Muscle layer of duodenum (tissue), 2 donors: ENCODE measurements around the gene SSC4D.
"Not testable (repeated sequence)": the region's sequence is repeated elsewhere in the genome, so short reads cannot be mapped to it uniquely, and the experiment has no call there.

ENCODE experiments used
- H3K27ac ChIP-seq: one replicate; pipeline ENCODE4 v1.7.0; 2013; ENCODE audit warnings: mild to moderate bottlenecking, low read length
- H3K27me3 ChIP-seq: one replicate; pipeline ENCODE4 v1.7.0; 2013; ENCODE audit warnings: low read depth, mild to moderate bottlenecking, control low read depth, low read length
- H3K36me3 ChIP-seq, 2 donors: one replicate each; pipeline ENCODE4 v1.7.0; 2013; ENCODE audit warnings: low read length in 2 of 2, control low read depth in 1 of 2, mild to moderate bottlenecking in 1 of 2; ENCODE audit not compliant: insufficient read depth in 2 of 2, control insufficient read depth in 1 of 2
- H3K4me1 ChIP-seq, 2 donors: one replicate each; pipeline ENCODE4 v1.7.0; 2013; ENCODE audit warnings: low read length in 2 of 2, mild to moderate bottlenecking in 2 of 2, control low read depth in 1 of 2, moderate library complexity in 1 of 2; ENCODE audit not compliant: insufficient read depth in 2 of 2, control insufficient read depth in 1 of 2
- H3K4me3 ChIP-seq, 2 donors: one replicate each; pipeline ENCODE4 v1.7.0; 2013; ENCODE audit warnings: low read length in 2 of 2, low read depth in 1 of 2, mild to moderate bottlenecking in 1 of 2
- H3K9me3 ChIP-seq, 2 donors: one replicate each; pipeline ENCODE4 v1.7.0; 2013; ENCODE audit warnings: low read length in 2 of 2, control low read depth in 1 of 2, mild to moderate bottlenecking in 1 of 2; ENCODE audit not compliant: control insufficient read depth in 1 of 2
- donor health status: healthy.

The SSC4D gene

GRCh38 chr7:76377186-76377918 is 32.1 kb downstream of the SSC4D start:
- H3K36me3 ChIP-seq, result peaks cover 0 to 4% of the 10 kb centered on the region in 2 donors
- peaks cover 3 to 18% of the 10 kb centered on the region in 2 donors for H3K4me1 ChIP-seq
- H3K9me3 ChIP-seq, result no peaks in the 10 kb centered on the region
- H3K4me3 ChIP-seq, result no peak overlapping the region
- H3K27me3 ChIP-seq, result no peaks in the 10 kb centered on the region
- H3K27ac ChIP-seq, result no peak overlapping the region

- Histone ChIP-seq H3K36me3 (peaks cover 0 to 1% of the 10 kb centered on the region in 2 donors), H3K27ac (no peak overlapping the region), H3K9me3 (no peaks in the 10 kb centered on the region), H3K4me1 (peaks cover 0 to 18% of the 10 kb centered on the region in 2 donors), H3K27me3 (no peaks in the 10 kb centered on the region), H3K4me3 (no peak overlapping the region)
Observed at GRCh38 chr7:76375251-76375650, 34.2 kb downstream of the SSC4D start.

GRCh38 chr7:76372984-76373833 is 36.3 kb downstream of the SSC4D start:
- no peak overlapping the region for H3K27ac ChIP-seq
- peaks cover 0 to 16% of the 10 kb centered on the region in 2 donors for H3K4me1 ChIP-seq

GRCh38 chr7:76371396-76371795 is 38.1 kb downstream of the SSC4D start:
- Histone ChIP-seq H3K27me3 (no peaks in the 10 kb centered on the region), H3K36me3 (no peaks in the 10 kb centered on the region), H3K4me1 (peaks cover 0 to 9% of the 10 kb centered on the region in 2 donors), H3K27ac (no peak overlapping the region), H3K4me3 (no peak overlapping the region), H3K9me3 (no peaks in the 10 kb centered on the region)

More at GRCh38 chr7:76372984-76373833, 36.3 kb downstream of the SSC4D start:
- no peak overlapping the region for H3K4me3 ChIP-seq
- no peaks in the 10 kb centered on the region for H3K9me3 ChIP-seq
- no peaks in the 10 kb centered on the region for H3K27me3 ChIP-seq
- no peaks in the 10 kb centered on the region for H3K36me3 ChIP-seq

- Histone ChIP-seq H3K27ac (no peak overlapping the region), H3K27me3 (no peaks in the 10 kb centered on the region), H3K4me1 (peaks cover 15 to 24% of the 10 kb centered on the region in 2 donors), H3K36me3 (no peaks in the 10 kb centered on the region), H3K9me3 (no peaks in the 10 kb centered on the region), H3K4me3 (no peak overlapping the region)
Observed at GRCh38 chr7:76369018-76369417, 40.5 kb downstream of the SSC4D start.

GRCh38 chr7:76368190-76368589 is 41.3 kb downstream of the SSC4D start:
- H3K4me3 ChIP-seq, result no peak overlapping the region
- H3K27ac ChIP-seq, result no peak overlapping the region
- no peaks in the 10 kb centered on the region for H3K36me3 ChIP-seq
- H3K4me1 ChIP-seq, result peaks cover 15 to 20% of the 10 kb centered on the region in 2 donors
- no peaks in the 10 kb centered on the region for H3K9me3 ChIP-seq
- H3K27me3 ChIP-seq, result no peaks in the 10 kb centered on the region

GRCh38 chr7:76364198-76364584 is 45.3 kb downstream of the SSC4D start:
- H3K27ac ChIP-seq, result peak overlapping the region; percentile 89
- H3K36me3 ChIP-seq, result no peaks in the 10 kb centered on the region
- peak overlapping the region; percentile 42 to 50 for H3K4me3 ChIP-seq
- H3K27me3 ChIP-seq, result no peaks in the 10 kb centered on the region
- H3K4me1 ChIP-seq, result peaks cover 19 to 21% of the 10 kb centered on the region in 2 donors
- no peaks in the 10 kb centered on the region for H3K9me3 ChIP-seq

GRCh38 chr7:76363754-76364153 is 45.7 kb downstream of the SSC4D start:
- H3K27ac ChIP-seq, result peak overlapping the region; percentile 89
- not testable (repeated sequence) for H3K36me3 ChIP-seq, H3K27me3 ChIP-seq, H3K9me3 ChIP-seq, H3K4me3 ChIP-seq
- peaks cover 19 to 21% of the 10 kb centered on the region in 2 donors for H3K4me1 ChIP-seq

- no peaks in the 10 kb centered on the region for H3K27me3 ChIP-seq
- peak overlapping the region; percentile 96 for H3K27ac ChIP-seq
- H3K36me3 ChIP-seq, result peaks cover 0 to 4% of the 10 kb centered on the region in 2 donors
- H3K4me3 ChIP-seq, result peak overlapping the region; percentile 95 to 99
- H3K9me3 ChIP-seq, result no peaks in the 10 kb centered on the region
- H3K4me1 ChIP-seq, result peaks cover 23 to 36% of the 10 kb centered on the region in 2 donors
Observed at GRCh38 chr7:76359978-76360638, 49.4 kb downstream of the SSC4D start.

- H3K27me3 ChIP-seq, result no peaks in the 10 kb centered on the region
- peak overlapping the region; percentile 96 for H3K27ac ChIP-seq
- H3K4me1 ChIP-seq, result peaks cover 17 to 35% of the 10 kb centered on the region in 2 donors
- H3K4me3 ChIP-seq, result peak overlapping the region; percentile 95 to 99
- no peaks in the 10 kb centered on the region for H3K9me3 ChIP-seq
- H3K36me3 ChIP-seq, result peaks cover 0 to 4% of the 10 kb centered on the region in 2 donors
Observed at GRCh38 chr7:76359111-76359977, 50.2 kb downstream of the SSC4D start.
